GM21529 (cell line): ENCODE data around the gene CSMD2.

Experiments
- ATAC-seq: cut with Tn5 transposase; IDR thresholded peaks from one replicate; pipeline ENCODE4 v1.9.1; 2021; ENCODE audit not compliant: unreplicated experiment

CSMD2 gene

DNA sequence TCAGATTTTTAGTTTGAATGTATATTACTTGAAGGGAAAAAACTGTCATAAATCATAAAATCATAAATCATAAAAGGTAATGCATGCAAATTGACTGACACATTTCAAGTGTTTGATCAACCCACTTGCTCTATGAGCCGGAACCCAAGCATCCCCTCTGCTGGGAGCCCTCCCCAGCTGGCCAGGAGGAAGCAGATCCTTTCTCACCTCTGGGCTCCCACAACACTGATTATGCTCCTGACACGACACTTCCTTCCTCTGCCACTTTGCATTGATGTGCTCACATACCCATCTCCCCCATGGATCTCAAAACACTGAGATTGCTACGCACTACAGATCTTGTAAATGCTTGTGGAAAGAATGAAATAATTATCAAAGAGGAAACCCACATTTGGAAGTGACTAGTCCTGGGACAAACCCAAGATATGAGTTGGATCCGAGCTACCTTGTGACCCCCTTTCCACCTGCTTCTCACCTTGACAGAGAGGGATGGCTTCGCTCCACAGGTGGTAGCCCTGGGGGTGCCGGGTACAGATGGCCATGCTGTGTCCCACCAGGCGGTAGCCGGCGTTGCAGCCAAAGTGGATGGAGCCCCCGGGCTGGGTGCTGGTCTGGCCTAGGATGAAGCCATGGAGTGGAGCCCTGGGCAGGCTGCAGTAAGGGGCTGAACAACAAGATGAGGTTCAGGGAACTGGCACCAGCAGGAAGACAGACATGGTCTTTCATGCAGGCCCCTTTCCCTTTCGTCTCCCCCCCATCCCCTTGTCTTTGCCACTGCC, 588.0 kb downstream of the CSMD2 start:
- ATAC-seq = no peak

DNA sequence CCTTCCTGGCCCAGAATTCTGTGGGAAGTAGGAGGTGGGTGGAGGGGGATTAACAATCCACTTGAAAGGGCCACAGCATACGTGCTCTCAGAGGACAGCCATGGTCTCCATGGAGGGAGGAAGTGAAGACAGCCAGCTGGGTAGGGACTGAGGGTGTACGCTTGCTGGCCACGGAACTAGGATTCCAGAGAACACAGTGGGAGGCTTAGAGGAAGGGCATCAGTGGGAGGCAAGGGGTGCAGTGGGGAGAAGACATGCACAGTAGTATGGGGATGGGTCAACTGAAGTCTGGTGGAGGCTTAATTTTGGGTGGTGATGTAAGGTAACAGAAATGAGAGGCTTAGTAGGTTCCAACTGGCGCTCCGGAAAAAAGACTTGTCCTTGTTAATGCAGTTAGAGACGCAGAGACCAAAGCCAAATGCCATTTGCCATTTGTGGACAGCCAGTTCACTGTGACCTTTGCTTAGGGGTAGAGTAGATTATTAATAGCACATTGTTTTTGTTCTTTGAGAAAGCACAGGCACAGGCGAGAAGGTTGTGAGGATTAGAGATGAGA, 589.6 kb downstream of the CSMD2 start:
- ATAC-seq = no peak

DNA sequence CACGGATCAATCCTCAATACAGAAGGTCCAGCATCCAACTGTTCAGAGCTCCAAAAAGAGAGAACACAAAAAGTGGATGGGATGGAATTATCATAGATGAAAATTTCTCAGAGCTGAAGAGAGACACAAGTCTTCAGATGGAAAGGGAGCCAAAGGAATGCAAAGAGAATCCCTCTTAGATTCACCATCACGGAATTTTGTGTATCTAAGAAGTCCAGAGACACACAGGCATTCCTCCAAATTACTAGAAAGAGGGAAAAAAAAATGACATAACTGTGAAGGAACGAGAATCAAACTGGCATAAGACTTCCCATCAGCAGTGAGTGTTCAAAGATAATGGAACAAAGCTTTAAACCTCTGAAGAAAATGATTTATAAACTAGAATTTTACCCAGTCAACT, 591.4 kb downstream of the CSMD2 start:
- no peak for ATAC-seq

DNA sequence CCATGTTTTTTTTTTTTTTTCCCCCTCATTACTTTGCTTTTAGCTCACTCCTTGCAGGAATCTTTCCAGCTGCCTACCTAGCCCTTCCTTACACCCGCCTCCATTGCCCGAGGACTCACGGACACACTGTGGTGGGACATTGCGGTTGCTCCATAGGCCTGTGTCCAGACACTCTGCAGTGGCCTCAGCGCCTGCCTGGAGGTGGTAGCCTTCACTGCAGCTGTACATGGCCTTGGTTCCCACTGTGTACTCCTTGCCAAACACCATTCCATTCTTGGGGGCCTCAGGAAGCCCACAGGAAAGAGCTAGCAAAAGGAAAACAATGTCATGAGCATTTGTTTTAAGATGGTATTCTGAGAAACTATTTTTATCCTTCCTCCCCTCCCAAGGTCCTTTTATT, 592.6 kb downstream of the CSMD2 start:
- no peak for ATAC-seq

DNA sequence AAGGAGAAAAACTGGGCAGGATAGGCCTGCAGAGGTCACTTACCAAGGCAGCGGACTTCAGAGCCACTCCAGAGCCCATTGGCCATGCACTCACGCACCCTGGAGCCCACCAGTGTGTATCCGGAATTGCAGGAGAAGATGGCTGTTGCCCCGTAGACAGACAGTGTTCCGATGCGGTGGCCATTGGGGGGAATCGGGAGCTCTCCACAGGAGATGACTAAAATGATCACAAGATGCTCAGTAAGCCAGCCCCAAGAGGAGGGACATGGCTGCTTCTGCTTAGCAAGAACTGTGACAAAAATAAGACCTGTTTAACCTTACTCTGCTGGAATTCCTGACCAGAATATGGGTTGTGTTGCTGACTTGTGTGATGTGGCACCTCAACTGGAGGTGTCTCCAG, 595.7 kb downstream of the CSMD2 start:
- ATAC-seq = no peak

DNA sequence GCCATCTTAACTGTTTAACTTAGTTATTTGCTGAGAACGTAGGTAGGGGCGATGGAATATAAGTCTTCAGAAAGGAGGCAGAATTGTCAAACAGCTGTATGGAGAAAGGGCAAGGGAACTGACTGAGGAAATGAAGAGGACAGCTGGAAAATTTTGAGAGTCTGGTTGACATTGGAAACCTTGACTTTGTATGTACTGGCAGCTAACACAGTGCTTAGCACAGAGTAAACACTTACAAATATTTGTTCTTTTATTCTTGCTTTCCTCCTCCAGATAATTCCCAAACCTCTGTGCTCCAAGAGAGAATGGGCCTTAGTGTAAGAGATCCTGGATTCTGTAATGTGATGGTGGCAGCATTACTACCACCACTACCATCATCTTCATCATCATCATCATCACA, 601.3 kb downstream of the CSMD2 start:
- ATAC-seq = no peak

DNA sequence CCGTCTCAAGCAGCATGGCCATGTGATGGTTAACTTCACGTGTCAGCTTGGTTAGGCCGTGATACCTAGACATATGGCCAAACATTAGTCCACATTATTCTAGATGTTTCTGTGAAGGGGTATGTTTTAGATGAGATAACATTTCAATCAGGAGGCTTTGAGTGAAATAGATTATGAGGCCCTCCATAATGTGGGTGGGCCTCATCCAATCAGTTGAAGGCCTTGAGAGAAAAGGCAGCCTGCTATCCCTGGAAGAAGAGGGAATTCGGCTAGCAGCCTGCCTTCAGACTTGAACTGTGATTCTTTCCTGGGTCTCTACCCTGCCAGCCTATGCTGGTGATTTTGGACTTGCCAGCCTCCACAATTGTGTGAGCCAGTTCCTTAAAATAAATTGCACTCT, 602.5 kb downstream of the CSMD2 start:
- no peak for ATAC-seq

DNA sequence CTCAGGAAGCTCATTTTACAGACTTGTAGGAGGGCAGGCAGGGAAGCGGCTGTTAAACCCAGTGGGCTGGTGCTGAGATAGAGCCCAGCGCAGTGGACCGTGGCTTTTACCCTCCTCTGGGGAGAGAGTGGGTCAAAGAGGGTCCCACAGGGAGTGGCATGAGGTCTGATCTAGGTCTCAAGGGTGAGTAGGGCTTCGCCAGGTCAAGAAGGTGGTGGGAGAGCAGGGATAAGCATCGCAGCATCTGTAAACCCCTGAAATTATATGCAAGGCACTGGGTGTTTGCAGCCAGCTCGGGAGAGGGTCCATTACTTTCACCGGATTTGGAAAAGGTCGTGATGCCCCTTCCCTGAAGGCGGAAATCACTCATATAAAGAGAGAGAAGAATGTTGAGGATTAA, 603.5 kb downstream of the CSMD2 start:
- no peak for ATAC-seq

DNA sequence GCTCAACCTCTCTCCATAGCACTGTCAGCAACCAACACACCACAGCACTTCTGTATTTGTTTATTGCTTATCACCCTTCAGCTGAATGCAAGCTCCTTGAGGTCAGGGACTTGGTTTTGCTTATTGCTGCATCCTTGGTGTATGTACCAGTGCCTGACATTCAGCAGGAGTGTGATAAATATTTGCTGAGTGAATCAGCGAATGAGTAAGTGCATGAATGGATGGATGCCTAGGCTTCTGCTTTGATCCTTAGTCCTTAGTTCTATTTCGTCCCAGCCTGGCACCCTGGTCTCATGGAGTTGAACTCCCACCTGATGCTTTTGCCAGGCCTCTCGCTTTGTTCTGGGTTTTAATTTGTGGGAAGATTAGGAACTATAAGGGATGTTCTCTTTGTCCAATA, 604.4 kb downstream of the CSMD2 start:
- ATAC-seq = no peak

DNA sequence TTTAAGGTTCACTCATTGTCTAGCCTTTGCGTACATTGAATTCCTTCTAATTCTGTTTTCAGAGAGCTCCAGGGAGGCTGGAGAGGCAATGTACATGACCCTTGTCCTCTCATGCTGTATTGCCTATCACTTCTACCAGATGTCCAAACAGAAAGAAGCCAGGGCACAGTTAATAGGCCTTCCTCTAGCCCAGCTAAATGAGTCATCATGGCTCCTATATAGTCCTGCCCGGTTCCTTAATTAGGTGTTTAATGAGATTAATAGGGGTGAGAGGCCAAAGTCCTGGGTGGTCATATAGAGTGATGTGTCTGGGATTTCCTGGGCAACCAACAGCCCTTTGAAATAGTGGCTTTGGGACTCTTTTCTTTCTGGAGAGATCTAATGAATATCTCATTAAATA, 616.3 kb downstream of the CSMD2 start:
- no peak for ATAC-seq

DNA sequence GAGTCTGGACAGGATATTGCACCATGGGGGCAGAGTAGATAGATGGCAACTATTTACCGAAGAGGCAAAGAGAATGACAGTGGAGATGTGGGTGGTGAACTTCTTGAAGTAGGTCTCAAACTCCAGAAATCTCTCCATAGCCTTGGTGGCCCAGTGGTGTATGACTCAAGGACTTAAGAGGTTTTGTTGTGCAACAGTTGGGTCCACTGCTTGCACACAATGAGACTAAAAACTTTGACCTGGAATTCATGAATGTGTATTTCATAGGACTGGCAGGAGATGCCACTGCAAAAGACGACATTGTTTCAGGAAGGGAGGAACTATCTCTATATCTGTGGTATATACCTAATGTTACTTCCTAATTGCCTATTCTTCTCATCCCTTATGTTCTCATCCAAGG, 616.7 kb downstream of the CSMD2 start:
- ATAC-seq = no peak

DNA sequence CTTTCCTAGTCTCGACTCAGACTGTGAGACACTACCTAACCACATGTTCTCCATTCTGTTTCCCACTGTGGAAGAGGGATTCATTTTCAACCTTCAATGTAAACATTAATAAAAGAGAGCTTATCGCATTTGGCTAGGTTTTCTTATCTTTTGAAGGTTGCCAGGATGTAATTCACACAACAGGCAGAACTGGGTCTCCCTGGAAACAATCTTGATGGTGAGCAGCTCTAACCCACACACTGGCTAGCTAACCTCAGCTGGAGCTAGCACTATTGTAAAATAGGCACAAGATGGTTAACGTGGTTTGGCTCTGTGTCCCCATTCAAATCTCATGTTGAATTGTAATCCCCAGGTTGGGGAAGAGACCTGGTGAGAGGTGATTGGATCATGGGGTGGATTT, 617.5 kb downstream of the CSMD2 start:
- ATAC-seq = no peak

DNA sequence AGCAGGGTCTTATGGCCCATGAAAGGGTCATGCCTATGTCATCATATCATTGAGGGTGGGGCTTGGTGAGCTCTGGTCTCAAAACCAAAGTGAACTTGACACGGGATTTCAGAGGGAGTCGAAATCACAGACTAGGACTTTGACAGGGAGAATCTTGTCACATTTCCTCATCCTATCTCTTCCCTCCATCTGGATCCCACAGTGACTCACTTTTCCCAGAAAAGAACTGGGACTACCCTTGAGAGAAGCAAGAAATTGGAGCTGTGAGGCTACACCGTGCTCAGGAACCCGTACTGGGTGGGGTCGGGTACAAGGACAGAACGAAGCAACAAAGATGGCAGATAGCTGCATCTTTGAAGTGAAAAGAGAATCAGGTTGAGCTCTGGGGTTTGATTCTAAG, 623.1 kb downstream of the CSMD2 start:
- no peak for ATAC-seq

DNA sequence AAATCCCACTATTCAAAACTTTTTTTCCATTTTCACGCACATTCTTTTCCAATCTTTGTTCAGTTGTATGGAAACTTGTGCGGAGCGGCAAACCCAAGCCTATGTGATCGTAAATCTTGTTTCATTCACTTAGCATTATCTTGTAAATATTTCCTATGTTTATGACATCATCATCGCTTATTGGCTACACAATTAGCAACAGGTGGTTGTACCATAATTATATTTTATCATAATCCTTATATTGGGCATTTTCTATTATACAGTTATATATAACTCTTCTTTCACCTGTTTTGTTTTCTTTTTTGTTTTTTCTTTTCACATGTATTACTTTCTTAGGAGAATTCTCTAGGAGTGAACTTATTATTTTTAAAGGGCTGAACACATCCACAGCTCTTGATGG, 627.1 kb downstream of the CSMD2 start:
- ATAC-seq = no peak

DNA sequence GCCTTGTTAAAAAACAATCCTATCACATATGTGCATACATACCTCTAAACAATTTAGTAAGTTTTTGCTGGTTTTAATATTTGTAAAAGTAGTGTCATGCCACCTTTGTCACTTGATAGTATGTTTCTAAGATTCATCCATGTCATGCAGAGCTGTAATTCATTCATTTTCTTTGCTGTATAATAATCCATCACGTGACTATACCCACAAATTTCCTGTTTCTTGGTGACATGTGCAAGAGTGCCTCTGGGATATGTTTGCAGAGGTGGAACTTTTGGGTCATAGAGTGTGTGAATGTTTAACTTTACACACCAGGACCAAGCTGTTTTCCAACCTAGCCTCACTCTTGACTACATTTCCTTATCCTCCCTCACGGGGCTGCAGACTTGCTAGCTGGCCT, 629.7 kb downstream of the CSMD2 start:
- ATAC-seq = no peak

DNA sequence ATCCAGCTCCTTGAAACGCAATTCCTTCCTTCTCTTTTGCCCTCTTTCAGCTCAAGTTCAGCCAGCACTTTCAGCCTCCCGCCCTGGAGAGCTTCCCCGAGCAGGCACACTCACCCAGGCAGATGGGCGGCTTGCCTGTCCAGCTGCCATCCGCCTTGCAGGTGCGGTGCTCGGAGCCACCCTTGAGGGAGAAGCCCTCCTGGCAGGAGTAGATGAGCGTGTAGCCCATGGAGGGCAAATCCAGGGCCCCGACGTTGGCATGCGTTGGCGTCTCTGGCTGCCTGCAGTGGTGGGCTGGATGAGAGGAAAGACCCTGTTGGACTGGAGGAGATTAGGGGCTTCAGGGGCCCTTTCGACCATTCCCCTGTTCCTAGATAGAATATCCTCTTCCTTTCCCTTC, 632.1 kb downstream of the CSMD2 start:
- ATAC-seq = no peak

DNA sequence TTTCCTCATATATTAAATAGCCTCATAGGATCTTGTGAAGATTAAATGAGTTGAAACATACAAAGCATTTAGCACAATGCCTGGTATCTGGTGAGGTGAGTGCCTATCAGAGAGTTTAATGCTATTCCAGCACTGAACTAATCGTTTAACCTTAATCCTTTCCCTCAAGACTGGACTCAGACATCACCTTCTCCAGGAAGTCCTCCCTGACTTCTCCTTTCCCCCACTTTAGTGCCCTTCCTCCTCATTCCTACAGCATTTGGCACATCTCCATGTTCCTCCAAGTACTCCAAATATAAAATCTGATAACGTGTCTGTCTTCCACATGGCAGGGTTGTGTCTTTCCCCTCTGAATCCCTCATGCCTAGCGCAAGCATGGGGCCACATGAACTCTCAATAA, 632.8 kb downstream of the CSMD2 start:
- no peak for ATAC-seq

DNA sequence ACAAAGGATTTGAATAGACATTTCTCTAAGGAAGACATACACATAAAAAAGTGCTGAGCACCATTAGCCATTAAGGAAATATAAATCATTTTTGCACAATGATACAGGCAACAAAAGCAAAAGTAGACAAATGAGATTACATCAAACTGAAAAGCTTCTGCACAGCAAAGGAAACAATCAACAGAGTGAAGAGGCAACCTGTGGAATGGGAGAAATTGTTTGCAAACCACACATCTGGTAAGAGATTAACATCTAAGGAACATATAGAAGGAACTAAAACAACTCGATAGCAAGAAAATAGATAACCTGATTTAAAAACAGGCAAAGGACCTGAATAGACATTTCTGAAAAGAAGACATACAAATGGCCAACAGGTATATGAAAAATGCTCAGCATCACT, 635.1 kb downstream of the CSMD2 start:
- no peak for ATAC-seq

DNA sequence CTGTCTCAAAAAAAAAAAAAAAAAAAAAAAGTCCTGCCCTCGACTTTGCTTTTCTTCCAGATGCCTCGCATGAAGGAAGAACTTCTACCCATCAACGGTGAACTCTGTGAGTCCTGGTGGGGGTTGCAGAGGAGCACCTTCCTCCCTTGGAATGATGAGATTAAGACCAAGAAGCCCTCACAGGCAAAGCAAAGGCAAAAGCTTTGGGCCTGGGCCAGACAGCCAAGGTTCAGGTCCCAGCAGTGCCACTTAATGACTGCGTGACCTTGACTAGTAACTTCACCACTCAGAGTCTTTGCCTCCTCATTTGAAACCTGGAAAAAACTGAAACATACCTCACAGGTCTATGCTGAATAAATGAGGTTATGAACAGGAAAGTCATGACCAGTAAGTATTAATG, 637.1 kb downstream of the CSMD2 start:
- no peak for ATAC-seq

DNA sequence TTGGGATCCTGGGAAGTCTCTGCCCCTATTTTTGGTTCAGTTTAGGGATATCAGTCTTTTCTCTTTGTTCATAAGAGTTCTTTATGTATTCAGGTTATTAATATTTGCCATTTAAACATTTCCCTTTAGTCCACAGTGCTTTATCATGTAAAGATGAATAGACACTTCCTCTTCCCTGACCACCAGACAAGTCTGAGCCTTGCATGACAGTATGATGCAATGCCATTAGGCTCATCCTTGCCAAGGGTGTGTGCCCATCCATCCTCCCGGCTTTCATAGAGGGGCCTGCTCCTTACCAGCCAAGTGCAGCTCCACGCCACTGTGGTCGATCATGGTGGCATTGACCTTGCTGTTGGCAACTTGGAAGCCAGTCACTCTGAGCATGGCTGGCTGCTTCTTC, 640.4 kb downstream of the CSMD2 start:
- ATAC-seq = no peak

DNA sequence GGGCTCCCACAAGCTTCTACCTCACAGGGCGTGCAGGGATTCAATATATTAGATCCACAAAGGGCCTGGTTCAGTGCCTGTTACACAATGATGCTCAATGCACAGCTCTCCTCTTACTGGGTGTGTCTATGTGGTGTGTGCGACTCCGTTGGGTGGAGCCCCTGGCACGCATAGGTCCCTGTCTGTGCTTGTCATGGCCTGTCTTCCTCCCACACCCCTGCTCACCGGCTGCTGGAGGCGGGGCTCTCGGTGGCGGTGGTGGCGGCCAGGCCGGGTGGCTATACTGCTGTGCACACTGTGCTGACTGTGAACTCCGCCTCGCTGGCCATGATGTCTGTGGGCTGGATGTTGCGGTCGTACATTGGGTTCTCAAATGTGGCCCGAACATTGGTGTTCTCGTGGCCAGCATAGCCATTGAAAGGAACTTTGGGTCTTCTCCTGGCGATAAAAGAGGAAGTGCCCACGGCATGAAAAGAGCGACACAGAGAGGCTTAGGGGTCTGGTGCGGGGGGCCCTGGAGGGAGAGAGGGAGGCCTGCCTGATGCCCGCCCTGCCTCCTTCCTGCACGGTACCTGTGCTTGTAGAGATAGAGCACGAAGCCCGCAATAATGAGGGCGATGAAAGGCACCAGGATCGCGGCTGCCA, 645.7 kb downstream of the CSMD2 start:
- ATAC-seq = no peak

DNA sequence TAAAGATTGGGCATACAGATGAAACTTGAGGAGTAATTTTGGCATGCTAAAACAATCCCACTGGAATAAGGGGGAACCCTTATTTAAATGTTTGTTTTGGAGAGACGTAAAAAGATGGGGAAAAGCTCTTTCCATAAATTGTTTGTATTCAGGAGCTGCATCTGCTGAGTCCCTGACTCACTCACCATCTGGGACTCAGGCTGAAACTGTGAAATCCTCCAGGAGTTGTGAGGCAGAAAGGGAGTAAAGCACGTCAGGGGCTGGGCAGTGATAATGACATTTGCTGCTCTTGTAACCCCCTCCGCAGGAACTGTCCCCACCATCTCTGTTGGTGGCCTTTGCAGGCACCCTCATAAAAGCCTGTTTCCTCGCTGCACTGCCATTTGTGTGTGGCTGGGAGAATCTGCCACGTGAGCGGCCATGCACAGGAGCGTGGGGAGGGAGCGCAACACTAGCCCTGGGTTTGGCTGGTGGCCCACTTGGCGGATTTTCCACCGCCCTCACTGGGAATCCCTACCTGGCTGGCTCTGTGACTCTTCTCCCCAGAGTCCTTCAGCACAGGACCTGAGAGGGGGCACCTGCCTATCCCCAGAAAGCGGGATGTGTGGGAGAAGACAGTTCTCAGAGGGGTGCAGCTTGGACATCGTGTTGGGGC, 647.3 kb downstream of the CSMD2 start:
- no peak for ATAC-seq
